Thyroid gland (tissue), 4 donors: ENCODE results near the gene MUS81.

Source experiments
- CTCF ChIP-seq, 6 experiments: fragments of 200-600 bp in 3 of 6; fragments of 450-650 bp in 3 of 6; sonication (generic) in 3 of 6; IDR thresholded peaks; one replicate each; pipeline ENCODE4 v1.5.1; 2016 to 2019; ENCODE audit warnings: antibody characterized with exemption in 6 of 6, mild to moderate bottlenecking in 2 of 6, inconsistent platforms in 1 of 6, moderate library complexity in 1 of 6
- POLR2A ChIP-seq, 2 donors: fragments of 450-650 bp; IDR thresholded peaks; one replicate each; pipeline ENCODE4 v1.6.1; 2017; ENCODE audit warnings: antibody characterized with exemption in 2 of 2, mild to moderate bottlenecking in 2 of 2, moderate library complexity in 1 of 2

DNA sequence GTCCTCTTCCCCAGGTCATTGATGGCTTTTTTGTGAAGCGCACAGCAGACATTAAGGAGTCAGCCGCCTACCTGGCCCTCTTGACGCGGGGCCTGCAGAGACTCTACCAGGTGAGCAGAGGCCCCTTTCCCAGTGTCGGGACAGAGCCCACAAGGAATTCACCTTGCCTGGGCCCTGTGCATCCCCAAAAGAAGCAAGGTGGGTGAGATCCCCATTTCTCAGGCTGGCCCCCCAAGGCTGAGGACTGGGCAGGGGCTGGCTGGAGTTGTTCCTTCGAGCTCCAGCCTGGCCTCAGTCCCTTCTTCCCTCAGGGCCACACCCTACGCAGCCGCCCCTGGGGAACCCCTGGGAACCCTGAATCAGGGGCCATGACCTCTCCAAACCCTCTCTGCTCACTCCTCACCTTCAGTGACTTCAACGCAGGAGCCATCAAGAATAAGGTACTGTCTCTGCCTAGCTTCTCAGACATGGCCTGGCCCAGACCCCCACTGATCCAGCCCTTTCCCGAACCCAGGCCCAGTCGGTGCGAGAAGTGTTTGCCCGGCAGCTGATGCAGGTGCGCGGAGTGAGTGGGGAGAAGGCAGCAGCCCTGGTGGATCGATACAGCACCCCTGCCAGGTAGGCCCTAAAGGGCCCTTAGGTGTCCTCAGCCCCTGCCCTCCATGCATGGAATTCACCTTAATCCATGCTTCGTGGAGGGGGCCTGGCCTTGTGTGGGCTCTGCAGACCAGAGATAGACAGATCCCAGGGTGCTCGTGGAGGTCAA is 4.7 kb downstream of the MUS81 start:
- no peak for TF ChIP-seq POLR2A (IDR thresholded peaks at IDR 0.05)
- TF ChIP-seq CTCF (IDR thresholded peaks at IDR 0.05) = no peak
